GM12872 (cell line): ENCODE data around the gene MORC3.

Source experiments
- CTCF ChIP-seq: IDR thresholded peaks from 3 replicates; pipeline ENCODE4 v1.5.1; 2011; ENCODE audit warnings: low read depth, mild to moderate bottlenecking, low read length, moderate library complexity; ENCODE audit not compliant: insufficient read depth

MORC3 gene

GRCh38 chr21:36388835-36389234 is 68.8 kb downstream of the MORC3 start:
- TF ChIP-seq CTCF, result 0 out of 3 replicates have a peak, but pooled peaks have one; percentile 21

DNA sequence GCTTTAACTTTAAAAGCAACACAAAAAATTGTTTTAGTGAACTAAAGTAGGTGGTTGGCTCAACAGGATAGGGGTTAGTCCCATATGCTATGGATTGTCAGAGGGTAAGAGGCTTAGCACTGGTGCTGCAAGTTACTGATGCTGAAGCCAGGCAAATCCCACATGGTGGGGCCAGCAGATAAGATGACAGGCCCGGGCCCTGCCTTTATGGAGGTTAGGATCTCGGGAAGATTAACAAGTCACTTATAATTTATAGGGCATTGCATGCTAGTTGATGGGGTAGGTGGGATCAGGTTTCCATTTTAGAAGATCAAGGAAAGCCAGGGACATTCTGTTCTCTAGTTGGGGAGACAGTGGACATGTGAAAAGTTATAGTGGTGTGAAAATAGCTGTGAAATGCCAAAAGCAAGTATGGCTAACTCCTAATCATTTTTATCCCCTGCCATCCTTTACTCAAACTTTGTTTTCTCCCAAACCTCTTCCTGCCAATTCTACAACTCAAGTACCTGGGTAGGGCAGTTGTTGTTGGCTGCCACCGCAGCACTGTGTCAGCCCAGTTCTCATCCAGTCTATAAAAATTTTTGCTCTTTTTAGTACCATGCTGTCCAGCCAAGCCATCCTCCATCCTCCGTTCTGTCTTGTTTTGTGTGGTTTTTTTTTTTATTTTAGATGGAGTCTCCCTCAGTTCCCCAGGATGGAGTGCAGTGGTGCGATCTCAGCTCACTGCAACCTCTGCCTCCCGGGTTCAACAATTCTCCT is 75.5 kb downstream of the MORC3 start:
- no peak for TF ChIP-seq CTCF

DNA sequence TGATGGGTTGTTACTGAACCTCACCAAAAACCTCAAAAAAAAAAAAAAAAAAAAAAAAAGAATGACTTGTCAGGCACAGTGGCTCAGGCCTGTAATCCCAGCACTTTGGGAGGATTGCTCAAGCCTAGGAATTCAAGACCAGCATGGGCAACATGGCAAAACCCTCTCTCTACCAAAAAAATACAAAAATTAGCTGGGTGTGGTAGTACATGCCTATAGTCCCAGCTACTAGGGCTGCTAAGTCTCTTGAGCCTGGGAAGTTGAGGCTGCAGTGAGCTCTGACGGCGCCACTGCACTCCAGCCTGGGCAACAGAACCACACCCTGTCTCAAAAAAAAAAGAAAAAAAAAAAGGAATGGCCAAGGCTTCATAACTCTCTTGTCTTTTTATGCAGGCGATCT is 76.3 kb downstream of the MORC3 start:
- no peak for TF ChIP-seq CTCF

DNA sequence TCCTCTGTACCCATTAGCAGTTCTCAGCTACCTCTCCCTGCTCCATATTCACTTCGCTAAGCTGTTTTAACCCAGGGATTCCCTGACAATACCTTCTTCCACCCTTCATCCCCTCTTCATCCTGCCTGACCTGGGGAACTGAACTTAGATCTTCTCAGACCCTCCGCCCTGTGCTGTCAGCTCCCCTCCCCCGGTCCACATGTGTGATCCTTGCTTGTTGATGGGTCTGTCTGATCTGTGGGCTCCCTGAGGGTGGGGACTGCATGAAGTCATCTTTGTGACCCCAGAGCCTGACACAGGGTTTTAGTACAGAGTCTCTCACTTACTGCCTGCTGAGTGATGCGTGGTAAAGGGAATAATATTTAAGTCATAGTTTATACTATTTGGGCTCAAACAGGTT is 77.0 kb downstream of the MORC3 start:
- no peak for TF ChIP-seq CTCF

GRCh38 chr21:36397606-36398005 is 77.6 kb downstream of the MORC3 start:
- TF ChIP-seq CTCF, result no peak

DNA sequence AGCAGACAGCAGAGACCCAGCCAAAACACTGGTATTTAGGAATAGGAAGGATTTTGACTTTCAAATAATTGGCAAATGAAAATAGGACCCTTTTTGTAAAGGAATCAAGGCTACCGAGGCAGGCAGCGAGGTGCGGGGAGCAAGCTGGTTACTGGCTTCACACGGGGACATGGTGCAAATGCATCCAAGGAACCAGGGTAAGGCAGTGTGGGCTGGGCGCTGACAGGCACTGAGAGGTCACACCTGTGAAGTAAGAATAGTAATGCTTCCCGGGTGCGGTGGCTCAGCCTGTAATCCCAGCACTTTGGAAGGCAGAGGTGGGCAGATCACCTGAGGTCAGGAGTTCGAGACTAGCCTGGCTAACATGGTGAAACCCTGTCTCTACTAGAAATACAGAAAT is 80.7 kb downstream of the MORC3 start:
- TF ChIP-seq CTCF, result no peak

GRCh38 chr21:36402339-36402738 is 82.3 kb downstream of the MORC3 start:
- no peak for TF ChIP-seq CTCF

DNA sequence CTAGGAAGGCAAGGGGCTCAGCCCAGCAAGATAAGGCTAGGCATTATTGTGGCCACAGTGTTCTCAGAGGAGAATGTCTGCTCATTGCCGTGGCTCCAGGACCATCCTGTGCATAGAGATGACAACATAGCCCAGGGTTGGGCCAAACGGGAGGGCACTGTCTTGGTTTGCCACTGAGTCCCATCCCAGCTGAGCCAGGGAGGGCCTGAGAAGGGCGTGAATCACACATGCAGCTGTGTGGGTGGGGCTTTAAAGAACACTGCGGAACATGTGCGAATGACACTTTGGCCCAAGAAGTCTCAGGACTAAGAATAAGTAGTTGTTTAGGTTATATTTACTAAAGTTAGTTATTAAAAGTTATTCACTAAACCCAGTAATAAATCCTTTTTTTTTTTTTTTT is 83.7 kb downstream of the MORC3 start:
- TF ChIP-seq CTCF, result no peak
